K562 (cell line): ENCODE data around the gene MRPL58. TPM values are rescaled to one million over a fixed set of nuclear protein-coding genes. Genes with fewer than 3 reads are reported as not detected.

Experiments used
- CGGBP1 ChIP-seq: fragments of 250-450 bp; sonication (Bioruptor Pico); IDR thresholded peaks from 2 replicates; pipeline ENCODE4 v1.9.0; 2021; ENCODE audit warnings: mild to moderate bottlenecking
- COPS2 ChIP-seq: fragments of 450-650 bp; conservative IDR thresholded peaks from 2 replicates; pipeline ENCODE4 v1.6.1; 2016; ENCODE audit warnings: mild to moderate bottlenecking, moderate library complexity
- E2F4 ChIP-seq: sonication (generic); formaldehyde crosslinking; IDR thresholded peaks from 2 replicates; pipeline ENCODE4 v1.8.0; 2022; ENCODE audit warnings: mild to moderate bottlenecking, low read depth, missing genetic modification reagents
- EGR1 ChIP-seq: fragments of 450-650 bp; conservative IDR thresholded peaks from 2 replicates; pipeline ENCODE4 v1.6.1; 2017; ENCODE audit warnings: mild to moderate bottlenecking
- LCOR ChIP-seq: sonication (generic); formaldehyde crosslinking; IDR thresholded peaks from 2 replicates; pipeline ENCODE4 v1.8.0; 2022; ENCODE audit warnings: mild to moderate bottlenecking, missing genetic modification reagents
- MIER1 ChIP-seq: fragments of 450-650 bp; IDR thresholded peaks from 2 replicates; pipeline ENCODE4 v1.6.1; 2016; ENCODE audit warnings: antibody characterized with exemption, mild to moderate bottlenecking, low read depth
- MYNN ChIP-seq, 2 experiments: sonication (generic); formaldehyde crosslinking in 1 of 2; IDR thresholded peaks; 2 replicates each; pipeline versions ENCODE4 v1.5.0 to v1.6.1; 2016 to 2020; ENCODE audit warnings: antibody characterized with exemption in 1 of 2, missing genetic modification reagents in 1 of 2
- NCOA1 ChIP-seq: fragments of 450-650 bp; IDR thresholded peaks from 2 replicates; pipeline ENCODE4 v1.6.1; 2016; ENCODE audit warnings: low read depth
- NR2C2 ChIP-seq, 2 experiments: fragments of 200-800 bp in 1 of 2; sonication (Bioruptor generic) in 1 of 2; sonication (generic) in 1 of 2; formaldehyde crosslinking in 1 of 2; IDR thresholded peaks; 2 replicates each; pipeline versions ENCODE4 v1.6.1 to v1.8.0; 2016 to 2022; ENCODE audit warnings: mild to moderate bottlenecking in 1 of 2, missing compliant biosample characterization in 1 of 2, missing genetic modification characterization in 1 of 2, missing genetic modification reagents in 1 of 2
- PPARD ChIP-seq: fragments of 250-450 bp; sonication (Bioruptor Pico); IDR thresholded peaks from 2 replicates; pipeline ENCODE4 v1.8.0; 2022; ENCODE audit warnings: inconsistent platforms, mild to moderate bottlenecking, moderate library complexity
- RB1 ChIP-seq: fragments of 450-650 bp; IDR thresholded peaks from 2 replicates; pipeline ENCODE4 v1.6.1; 2017; ENCODE audit warnings: low read depth, mild to moderate bottlenecking
- RHOXF2B ChIP-seq: fragments of 250-450 bp; sonication (Bioruptor Pico); conservative IDR thresholded peaks from 2 replicates; pipeline ENCODE4 v1.5.1; 2021
- SMAD2 ChIP-seq: fragments of 150-350 bp; IDR thresholded peaks from 2 replicates; pipeline ENCODE4 v1.6.1; 2014; ENCODE audit warnings: low read depth, mild to moderate bottlenecking, low read length
- SMARCB1 ChIP-seq: IDR thresholded peaks from 2 replicates; pipeline ENCODE4 v1.6.1; 2011; ENCODE audit warnings: improper control_type of control experiment, low read depth; ENCODE audit not compliant: insufficient read length
- TAF15 ChIP-seq: fragments of 200-400 bp; formaldehyde crosslinking; IDR thresholded peaks from 2 replicates; pipeline ENCODE4 v1.6.1; 2017; ENCODE audit warnings: mild to moderate bottlenecking, low read depth, low read length, moderate library complexity
- ZBTB49 ChIP-seq: sonication (generic); formaldehyde crosslinking; IDR thresholded peaks from 2 replicates; pipeline ENCODE4 v1.8.0; 2022; ENCODE audit warnings: missing genetic modification reagents, mild to moderate bottlenecking, borderline replicate concordance
- ZNF134 ChIP-seq: fragments of 250-450 bp; sonication (Bioruptor Pico); conservative IDR thresholded peaks from 2 replicates; pipeline ENCODE4 v1.4.0; 2020
- ZNF436 ChIP-seq: fragments of 250-450, 450-650 bp; sonication (Bioruptor Pico); formaldehyde crosslinking; IDR thresholded peaks from 2 replicates; pipeline ENCODE4 v1.7.0; 2020; ENCODE audit warnings: mild to moderate bottlenecking
- ZNF740 ChIP-seq, 3 experiments: fragments of 200-800 bp in 1 of 3; sonication (Bioruptor generic) in 1 of 3; sonication (generic) in 1 of 3; formaldehyde crosslinking in 1 of 3; IDR thresholded peaks; 2 replicates each; pipeline versions ENCODE4 v1.6.1 to v1.8.0; 2016 to 2022; ENCODE audit warnings: mild to moderate bottlenecking in 2 of 3, missing compliant biosample characterization in 2 of 3, missing genetic modification characterization in 2 of 3, missing genetic modification reagents in 1 of 3
- polyA plus RNA-seq, 8 experiments: library from polyadenylated mRNA; depleted of rRNA in 4 of 8; stranded (reverse) in 5 of 8; unstranded in 3 of 8; fragments of >200 nt; fragmentation: Nextera tagmentation in 2 of 8; fragmentation: Illumina TruSeq in 1 of 8; extraction: Ambion mirVana in 2 of 8; extraction: Trizol in 1 of 8; gene quantifications; 2 replicates each; pipeline versions ENCODE4 v1.2.1 to v1.2.3, GENCODE V29; 2011 to 2014; ENCODE audit warnings: inconsistent platforms in 1 of 8, missing spikeins in 1 of 8
- total RNA-seq, 7 experiments: library from RNA; depleted of rRNA in 6 of 7; stranded (reverse); fragments of >200 nt in 6 of 7; fragmentation: Illumina TruSeq in 2 of 7; extraction: Trizol in 2 of 7; gene quantifications; 2 replicates each; pipeline versions ENCODE4 v1.2.1 to v1.2.3, GENCODE V29; 2011 to 2021; ENCODE audit warnings: low replicate concordance in 1 of 7

MRPL58 gene
- total and polyA plus RNA-seq, 9 of the 15 experiments (the other 6 are each of a cell fraction or from before 2014, with no cell fraction given), result 30.8 to 107 (median 72.4) TPM

- TF ChIP-seq ZBTB49, result peak; percentile 83; the same call in 1 of the 2 replicates
- peak; percentile 67; the same call in 1 of the 2 replicates for TF ChIP-seq RB1
- TF ChIP-seq COPS2, result no peak
- TF ChIP-seq ZNF134 (CRISPR knock-in tag), result no peak
- TF ChIP-seq LCOR (CRISPR knock-in tag), result peak; percentile 76; the same call in 1 of the 2 replicates
- peak; percentile 94 for TF ChIP-seq EGR1
- peak; percentile 55; the same call in 1 of the 2 replicates for TF ChIP-seq CGGBP1 (CRISPR knock-in tag)
- no peak for TF ChIP-seq ZNF740 (CRISPR knock-in tag; IDR thresholded peaks at IDR 0.05)
- TF ChIP-seq ZNF740 (tag; IDR thresholded peaks at IDR 0.05), result no peak
- TF ChIP-seq SMAD2, result no peak
- no peak for TF ChIP-seq ZNF436 (CRISPR knock-in tag)
- no peak for TF ChIP-seq TAF15
- no peak for TF ChIP-seq E2F4 (CRISPR knock-in tag)
- no peak for TF ChIP-seq SMARCB1
- TF ChIP-seq NR2C2 (CRISPR knock-in tag; IDR thresholded peaks at IDR 0.05), result peak; percentile 71; the same call in 1 of the 2 replicates
- peak; percentile 79 for TF ChIP-seq NR2C2 (tag; IDR thresholded peaks at IDR 0.05)
- TF ChIP-seq MYNN (IDR thresholded peaks at IDR 0.05), result no peak
- no peak for TF ChIP-seq MYNN (CRISPR knock-in tag; IDR thresholded peaks at IDR 0.05)
- no peak for TF ChIP-seq RHOXF2B (CRISPR knock-in tag)
- TF ChIP-seq PPARD (CRISPR knock-in tag), result no peak
- TF ChIP-seq NCOA1, result no peak
- no peak for TF ChIP-seq MIER1
Observed at GRCh38 chr17:75046407-75047289, 34.2 kb downstream of the MRPL58 start, which contains the start of the genes ATP5PD and KCTD2 (continued).
